HepG2 (cell line): ENCODE results near the gene PRR27. TPM values are rescaled to one million over a fixed set of nuclear protein-coding genes. Genes with fewer than 3 reads are reported as not detected.

Experiments used
- ATAC-seq: fragments of 200-7000 bp; cut with Tn5 transposase; 3 replicates; pipeline ENCODE4 v1.9.1; 2020; ENCODE audit warnings: mild to moderate bottlenecking, moderate library complexity
- Bru-seq: library from RNA; stranded (reverse); fragments of 400-500 nt; gene quantifications from one replicate; lab custom pipeline; 2021; lab: Mats Ljungman, UMichigan
- BruChase-seq, 2 experiments: library from RNA; stranded (reverse); fragments of 400-500 nt; gene quantifications; one replicate each; lab custom pipeline; 2021; lab: Mats Ljungman, UMichigan
- BruUV-seq: library from RNA; stranded (reverse); fragments of 400-500 nt; replicated peaks from 2 replicates; lab custom pipeline; 2021; lab: Mats Ljungman, UMichigan
- CTCF ChIA-PET: fragments of 300-600 bp; formaldehyde crosslinking; extraction: SDS; loops from one replicate; lab custom pipeline; 2021; ENCODE audit warnings: low total read pairs, inconsistent platforms, low intra/inter-chr PET ratio; lab: Yijun Ruan, JAX
- POLR2A ChIA-PET: fragments of 350-600 bp; sonication (Branson Sonifier 250); formaldehyde crosslinking; loops from one replicate; lab custom pipeline; 2020; ENCODE audit warnings: antibody characterized with exemption, inconsistent platforms; lab: Yijun Ruan, JAX
- DNase-seq: peaks from one replicate; pipeline ENCODE4 v3.0.0-alpha.2; 2015; ENCODE audit warnings: low spot score
- FAIRE-seq: peaks from 3 replicates; lab custom pipeline; 2011; peaks lifted over from hg19 to GRCh38; lab: Jason Lieb, UNC
- H2AFZ ChIP-seq: one replicate; pipeline ENCODE4 v1.6.1; 2011; ENCODE audit warnings: low read length, inconsistent platforms
- H3K27ac ChIP-seq: fragments of 300-600 bp; 3 replicates; pipeline ENCODE4 v1.8.0; 2011; ENCODE audit warnings: mixed run types, mild to moderate bottlenecking, mixed read lengths, low read length, inconsistent platforms; ENCODE audit not compliant: insufficient read depth; ENCODE audit errors: extremely low read length
- H3K27me3 ChIP-seq, 2 experiments: fragments of 200-600 bp in 1 of 2; 2 replicates in 1 of 2; 3 replicates in 1 of 2; pipeline versions ENCODE4 v1.6.0 to v1.8.0; 2011; ENCODE audit warnings: low read length in 2 of 2, mild to moderate bottlenecking in 2 of 2, moderate library complexity in 2 of 2, inconsistent platforms in 1 of 2; ENCODE audit not compliant: insufficient read depth in 2 of 2, control insufficient read depth in 1 of 2
- H3K36me3 ChIP-seq, 2 experiments: fragments of 200-600 bp in 1 of 2; replicated peaks in 1 of 2; 2 replicates in 1 of 2; 3 replicates in 1 of 2; pipeline versions ENCODE4 v1.5.1 to v1.8.0; 2011; ENCODE audit warnings: low read length in 2 of 2, inconsistent platforms in 1 of 2; ENCODE audit not compliant: insufficient read depth in 2 of 2, control insufficient read depth in 1 of 2
- H3K4me1 ChIP-seq: 2 replicates; pipeline ENCODE4 v1.5.1; 2012; ENCODE audit warnings: low read length, inconsistent platforms; ENCODE audit not compliant: insufficient read depth
- H3K4me2 ChIP-seq: 2 replicates; pipeline ENCODE4 v1.6.0; 2011; ENCODE audit warnings: low read depth, low read length, inconsistent platforms
- H3K4me3 ChIP-seq, 3 experiments: fragments of 200-600 bp in 1 of 3; sonication (generic), shearing (Covaris generic) in 1 of 3; replicated peaks in 1 of 3; 2 replicates each; pipeline ENCODE4 v1.5.1; 2011 to 2016; ENCODE audit warnings: low read length in 3 of 3, inconsistent platforms in 2 of 3, low read depth in 2 of 3, mild to moderate bottlenecking in 2 of 3, control low read depth in 1 of 3, mixed read lengths in 1 of 3; ENCODE audit not compliant: insufficient read depth in 1 of 3
- H3K79me2 ChIP-seq: one replicate; pipeline ENCODE4 v1.6.1; 2011; ENCODE audit warnings: low read length, inconsistent platforms; ENCODE audit not compliant: insufficient read depth
- H3K9ac ChIP-seq: 2 replicates; pipeline ENCODE4 v1.6.0; 2011; ENCODE audit warnings: mild to moderate bottlenecking, low read depth, low read length, inconsistent platforms; ENCODE audit not compliant: insufficient read depth
- H3K9me3 ChIP-seq: 2 replicates; pipeline ENCODE4 v1.5.1; 2012; ENCODE audit warnings: mild to moderate bottlenecking, low read length
- H4K20me1 ChIP-seq: 2 replicates; pipeline ENCODE4 v1.6.0; 2011; ENCODE audit warnings: inconsistent platforms, mild to moderate bottlenecking, low read length, moderate library complexity; ENCODE audit not compliant: insufficient read depth
- ARHGAP35 ChIP-seq: sonication (generic); formaldehyde crosslinking; IDR thresholded peaks from 2 replicates; pipeline ENCODE4 v1.9.0; 2022; ENCODE audit warnings: mild to moderate bottlenecking, inconsistent platforms, moderate library complexity, missing genetic modification reagents, borderline replicate concordance
- HNRNPLL ChIP-seq: fragments of 200-400 bp; formaldehyde crosslinking; IDR thresholded peaks from 2 replicates; pipeline ENCODE4 v1.6.1; 2017; ENCODE audit warnings: mild to moderate bottlenecking, low read depth, low read length; ENCODE audit not compliant: poor library complexity, severe bottlenecking
- MYC ChIP-seq: sonication (generic); formaldehyde crosslinking; IDR thresholded peaks from 2 replicates; pipeline ENCODE4 v1.9.0; 2021; ENCODE audit warnings: missing genetic modification reagents, borderline replicate concordance
- PCBP2 ChIP-seq: fragments of 200-400 bp; formaldehyde crosslinking; optimal IDR thresholded peaks from 2 replicates; pipeline ENCODE3; 2018; ENCODE audit warnings: low read length, low read depth; ENCODE audit not compliant: poor library complexity, severe bottlenecking
- SALL2 ChIP-seq: sonication (generic); formaldehyde crosslinking; IDR thresholded peaks from 2 replicates; pipeline ENCODE4 v1.8.1; 2023; ENCODE audit warnings: mild to moderate bottlenecking, missing genetic modification reagents, inconsistent platforms
- SMYD3 ChIP-seq: sonication (generic); formaldehyde crosslinking; IDR thresholded peaks from 2 replicates; pipeline ENCODE4 v1.8.1; 2023; ENCODE audit warnings: mild to moderate bottlenecking, missing genetic modification reagents
- TAF1 ChIP-seq: sonication (generic); formaldehyde crosslinking; IDR thresholded peaks from 2 replicates; pipeline ENCODE4 v1.4.0; 2020; ENCODE audit warnings: missing genetic modification reagents
- ZEB1 ChIP-seq: IDR thresholded peaks from 2 replicates; pipeline ENCODE4 v1.6.1; 2012; ENCODE audit warnings: mild to moderate bottlenecking, low read depth, inconsistent platforms; ENCODE audit not compliant: insufficient replicate concordance
- ZNF572 ChIP-seq: sonication (generic); formaldehyde crosslinking; IDR thresholded peaks from 2 replicates; pipeline ENCODE4 v1.5.1; 2020; ENCODE audit warnings: mild to moderate bottlenecking, missing genetic modification reagents
- ZNF577 ChIP-seq: sonication (generic); formaldehyde crosslinking; IDR thresholded peaks from 2 replicates; pipeline ENCODE4 v1.4.0; 2020; ENCODE audit warnings: mild to moderate bottlenecking, low read depth, missing genetic modification reagents, borderline replicate concordance
- ZNF605 ChIP-seq: sonication (generic); formaldehyde crosslinking; IDR thresholded peaks from 2 replicates; pipeline ENCODE4 v1.8.0; 2022; ENCODE audit warnings: mild to moderate bottlenecking, missing genetic modification reagents
- ZSCAN9 ChIP-seq: IDR thresholded peaks from 2 replicates; pipeline ENCODE4 v1.6.1; 2016; ENCODE audit warnings: borderline replicate concordance
- WGBS: methylation state at CpG from one replicate; pipeline ENCODE4 v1.1.6; 2017; ENCODE audit warnings: low lambda C conversion rate; 5-methylcytosine and 5-hydroxymethylcytosine counted together
- in situ Hi-C: cut with HindIII; loops from 2 replicates; pipeline ENCODE4 v1.10.0; 2017; ENCODE audit warnings: low pct_unique_long_range_greater_than_20kb; ENCODE audit not compliant: extremely low pct_ligation_motif_present
- intact Hi-C: fragments of 100-400 bp; cut with micrococcal nuclease; formaldehyde crosslinking; loops from one replicate; pipeline ENCODE4 v1.10.0; 2022; ENCODE audit not compliant: unreplicated experiment
- long read RNA-seq, 2 experiments: library from RNA in 1 of 2; library from polyadenylated mRNA in 1 of 2; stranded (forward) in 1 of 2; unstranded in 1 of 2; transcript quantifications; one replicate each; pipeline ENCODE4 v2.0.0, GENCODE V29; 2019 to 2022
- polyA minus RNA-seq, 3 experiments: library from RNA; depleted of rRNA, polyadenylated mRNA; stranded (reverse); fragments of >200 nt; gene quantifications; 2 replicates each; pipeline ENCODE4 v1.2.3, GENCODE V29; 2011; ENCODE audit warnings: low replicate concordance in 1 of 3
- polyA plus RNA-seq, 8 experiments: library from polyadenylated mRNA; depleted of rRNA in 3 of 8; stranded (reverse) in 7 of 8; unstranded in 1 of 8; fragments of >200 nt; fragmentation: Illumina TruSeq in 4 of 8; extraction: Trizol in 4 of 8; gene quantifications; 2 replicates each; pipeline versions ENCODE4 v1.2.1 to v1.2.3, GENCODE V29; 2011 to 2016; ENCODE audit warnings: low read depth in 4 of 8, missing spikeins in 1 of 8, mixed read lengths in 1 of 8; ENCODE audit not compliant: insufficient read depth in 1 of 8
- total RNA-seq, 5 experiments: library from RNA; depleted of rRNA; stranded (reverse); fragments of >200 nt; fragmentation: Illumina TruSeq; extraction: Trizol; gene quantifications; 2 replicates each; pipeline ENCODE4 v1.2.3, GENCODE V29; 2016; ENCODE audit warnings: low read depth in 1 of 5
- TF ChIP-seq, protein P1 (sequence below): IDR thresholded peaks from 2 replicates; pipeline ENCODE4 v1.6.1; 2012; ENCODE audit warnings: low read depth, low read length, improper control_type of control experiment
- TF ChIP-seq, protein P2 (sequence below): sonication (generic); formaldehyde crosslinking; IDR thresholded peaks from 2 replicates; pipeline ENCODE4 v1.5.1; 2020; ENCODE audit warnings: missing genetic modification reagents, mild to moderate bottlenecking, borderline replicate concordance
- TF ChIP-seq, protein P3 (sequence below): sonication (generic); formaldehyde crosslinking; IDR thresholded peaks from 2 replicates; pipeline ENCODE4 v1.5.0; 2020; ENCODE audit warnings: mild to moderate bottlenecking, missing genetic modification reagents

Gene PRR27
- total RNA-seq (2016; rRNA removed; fragmentation: Illumina TruSeq; extraction: Trizol), result not detected in 2 replicates
- not detected in 2 replicates for total RNA-seq (2016; cell fraction: cytosol; rRNA removed; fragmentation: Illumina TruSeq; extraction: Trizol; ENCODE audit: low read depth)
- not detected in 2 replicates for total RNA-seq (2016; cell fraction: insoluble cytoplasmic fraction; rRNA removed; fragmentation: Illumina TruSeq; extraction: Trizol)
- total RNA-seq (2016; cell fraction: membrane; rRNA removed; fragmentation: Illumina TruSeq; extraction: Trizol), result not detected in 2 replicates
- total RNA-seq (2016; cell fraction: nucleus; rRNA removed; fragmentation: Illumina TruSeq; extraction: Trizol), result not detected in 2 replicates
- polyA plus RNA-seq (2011; rRNA removed), result not detected in 2 replicates
- not detected in 2 replicates for polyA plus RNA-seq (2011; cell fraction: cytosol; rRNA removed)
- not detected in 2 replicates for polyA plus RNA-seq (2011; cell fraction: nucleus; rRNA removed)
- polyA plus RNA-seq (2012), result 0.04 TPM in 2 replicates
- polyA plus RNA-seq (2016; cell fraction: cytosol; fragmentation: Illumina TruSeq; extraction: Trizol; ENCODE audit: low read depth), result not detected in 2 replicates
- not detected in 2 replicates for polyA plus RNA-seq (2016; cell fraction: insoluble cytoplasmic fraction; fragmentation: Illumina TruSeq; extraction: Trizol; ENCODE audit: low read depth)
- not detected in 2 replicates for polyA plus RNA-seq (2016; cell fraction: membrane; fragmentation: Illumina TruSeq; extraction: Trizol; ENCODE audit: low read depth)
- not detected in 2 replicates for polyA plus RNA-seq (2016; cell fraction: nucleus; fragmentation: Illumina TruSeq; extraction: Trizol; ENCODE audit: insufficient read depth, low read depth)
- polyA minus RNA-seq (2011; rRNA and poly(A)+ RNA removed; ENCODE audit: low replicate concordance), result not detected in 2 replicates
- not detected in 2 replicates for polyA minus RNA-seq (2011; cell fraction: cytosol; rRNA and poly(A)+ RNA removed)
- polyA minus RNA-seq (2011; cell fraction: nucleus; rRNA and poly(A)+ RNA removed), result not detected in 2 replicates
- not detected for Bru-seq, nascent RNA
- not detected for BruChase-seq, experiment 1, labeled RNA remaining after a 6-hour chase
- BruChase-seq, experiment 2, labeled RNA remaining after a 2-hour chase, result not detected
- long read RNA-seq, experiment 1, result 0 reads
- long read RNA-seq, experiment 2, result 0 reads

DNA sequence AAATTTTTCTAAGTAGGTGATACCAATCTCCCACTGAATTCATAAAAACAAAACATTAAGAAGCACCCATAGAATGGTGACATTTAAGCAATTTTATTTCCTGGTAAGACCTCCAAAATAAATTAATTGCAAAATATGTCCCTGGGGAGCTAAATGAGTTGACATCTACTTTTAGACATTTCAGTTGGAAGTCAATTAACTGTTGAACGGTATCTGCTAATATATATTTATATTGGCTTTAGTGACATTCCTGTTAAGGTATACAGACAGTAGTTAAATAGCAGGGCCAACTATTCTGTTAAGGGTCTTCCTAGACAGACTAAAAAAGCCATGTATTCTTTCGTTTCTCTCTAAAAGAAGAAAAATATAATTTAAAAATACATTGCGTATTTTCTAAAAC, at the start of gene PRR27:
Gene PRR27 (plus strand): TSS at position 301 of the 400 bp plus-strand sequence. CDS start 139 bp downstream, outside the sequence.
- no peaks in the 10 kb centered on the region for H3K9me3 ChIP-seq
- ChIA-PET POLR2A (no interaction called here), CTCF (no interaction called here)
- DNase-seq (no peak), FAIRE-seq (no peak), ATAC-seq (no peak)
- no peaks in the 10 kb centered on the region for H3K36me3 ChIP-seq
- no peaks in the 10 kb centered on the region for H3K27me3 ChIP-seq
- no TSS peak for BruUV-seq
- in situ Hi-C loops, result no loop called here
- no peaks in the 10 kb centered on the region for H3K4me1 ChIP-seq
- H3K9ac ChIP-seq, result no peak within 1 kb of the TSS
- no peak within 1 kb of the TSS for H3K4me2 ChIP-seq
- 76% methylated on average over 3 of the region's 3 CpGs for WGBS
- H3K79me2 ChIP-seq, result no peaks in the 10 kb centered on the region
- no peak within 1 kb of the TSS for H3K27ac ChIP-seq
- H4K20me1 ChIP-seq, result no peaks in the 10 kb centered on the region
- H2AFZ ChIP-seq, result no peak within 1 kb of the TSS
- intact Hi-C loops, result no loop called here
- no peak within 1 kb of the TSS for H3K4me3 ChIP-seq
- TF ChIP-seq, protein P1, sequence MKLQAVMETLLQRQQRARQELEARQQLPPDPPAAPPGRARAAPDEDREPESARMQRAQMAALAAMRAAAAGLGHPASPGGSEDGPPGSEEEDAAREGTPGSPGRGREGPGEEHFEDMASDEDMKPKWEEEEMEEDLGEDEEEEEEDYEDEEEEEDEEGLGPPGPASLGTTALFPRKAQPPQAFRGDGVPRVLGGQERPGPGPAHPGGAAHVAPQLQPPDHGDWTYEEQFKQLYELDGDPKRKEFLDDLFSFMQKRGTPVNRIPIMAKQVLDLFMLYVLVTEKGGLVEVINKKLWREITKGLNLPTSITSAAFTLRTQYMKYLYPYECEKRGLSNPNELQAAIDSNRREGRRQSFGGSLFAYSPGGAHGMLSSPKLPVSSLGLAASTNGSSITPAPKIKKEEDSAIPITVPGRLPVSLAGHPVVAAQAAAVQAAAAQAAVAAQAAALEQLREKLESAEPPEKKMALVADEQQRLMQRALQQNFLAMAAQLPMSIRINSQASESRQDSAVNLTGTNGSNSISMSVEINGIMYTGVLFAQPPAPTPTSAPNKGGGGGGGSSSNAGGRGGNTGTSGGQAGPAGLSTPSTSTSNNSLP, result no peak
- TF ChIP-seq PCBP2, result no peak
- no peak for TF ChIP-seq ZNF572 (CRISPR knock-in tag)
- no peak for TF ChIP-seq SMYD3 (CRISPR knock-in tag)
- no peak for TF ChIP-seq SALL2 (CRISPR knock-in tag)
- TF ChIP-seq TAF1 (CRISPR knock-in tag), result no peak
- no peak for TF ChIP-seq ZNF577 (CRISPR knock-in tag)
- no peak for TF ChIP-seq ARHGAP35 (CRISPR knock-in tag)
- TF ChIP-seq ZNF605 (CRISPR knock-in tag), result no peak
- TF ChIP-seq, protein P2, sequence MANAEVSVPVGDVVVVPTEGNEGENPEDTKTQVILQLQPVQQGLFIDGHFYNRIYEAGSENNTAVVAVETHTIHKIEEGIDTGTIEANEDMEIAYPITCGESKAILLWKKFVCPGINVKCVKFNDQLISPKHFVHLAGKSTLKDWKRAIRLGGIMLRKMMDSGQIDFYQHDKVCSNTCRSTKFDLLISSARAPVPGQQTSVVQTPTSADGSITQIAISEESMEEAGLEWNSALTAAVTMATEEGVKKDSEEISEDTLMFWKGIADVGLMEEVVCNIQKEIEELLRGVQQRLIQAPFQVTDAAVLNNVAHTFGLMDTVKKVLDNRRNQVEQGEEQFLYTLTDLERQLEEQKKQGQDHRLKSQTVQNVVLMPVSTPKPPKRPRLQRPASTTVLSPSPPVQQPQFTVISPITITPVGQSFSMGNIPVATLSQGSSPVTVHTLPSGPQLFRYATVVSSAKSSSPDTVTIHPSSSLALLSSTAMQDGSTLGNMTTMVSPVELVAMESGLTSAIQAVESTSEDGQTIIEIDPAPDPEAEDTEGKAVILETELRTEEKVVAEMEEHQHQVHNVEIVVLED (CRISPR knock-in tag), result no peak
- TF ChIP-seq HNRNPLL, result no peak
- no peak for TF ChIP-seq MYC (CRISPR knock-in tag)
- no peak for TF ChIP-seq ZEB1
- no peak for TF ChIP-seq ZSCAN9 (CRISPR knock-in tag)
- TF ChIP-seq, protein P3, sequence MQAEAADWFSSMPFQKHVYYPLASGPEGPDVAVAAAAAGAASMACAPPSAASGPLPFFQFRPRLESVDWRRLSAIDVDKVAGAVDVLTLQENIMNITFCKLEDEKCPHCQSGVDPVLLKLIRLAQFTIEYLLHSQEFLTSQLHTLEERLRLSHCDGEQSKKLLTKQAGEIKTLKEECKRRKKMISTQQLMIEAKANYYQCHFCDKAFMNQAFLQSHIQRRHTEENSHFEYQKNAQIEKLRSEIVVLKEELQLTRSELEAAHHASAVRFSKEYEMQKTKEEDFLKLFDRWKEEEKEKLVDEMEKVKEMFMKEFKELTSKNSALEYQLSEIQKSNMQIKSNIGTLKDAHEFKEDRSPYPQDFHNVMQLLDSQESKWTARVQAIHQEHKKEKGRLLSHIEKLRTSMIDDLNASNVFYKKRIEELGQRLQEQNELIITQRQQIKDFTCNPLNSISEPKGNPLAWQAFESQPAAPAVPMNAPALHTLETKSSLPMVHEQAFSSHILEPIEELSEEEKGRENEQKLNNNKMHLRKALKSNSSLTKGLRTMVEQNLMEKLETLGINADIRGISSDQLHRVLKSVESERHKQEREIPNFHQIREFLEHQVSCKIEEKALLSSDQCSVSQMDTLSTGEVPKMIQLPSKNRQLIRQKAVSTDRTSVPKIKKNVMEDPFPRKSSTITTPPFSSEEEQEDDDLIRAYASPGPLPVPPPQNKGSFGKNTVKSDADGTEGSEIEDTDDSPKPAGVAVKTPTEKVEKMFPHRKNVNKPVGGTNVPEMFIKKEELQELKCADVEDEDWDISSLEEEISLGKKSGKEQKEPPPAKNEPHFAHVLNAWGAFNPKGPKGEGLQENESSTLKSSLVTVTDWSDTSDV (CRISPR knock-in tag), result no peak
